Dermis microvascular lymphatic vessel endothelial cell (primary cell): ENCODE measurements around the gene ABHD14A. TPM values are rescaled to one million over a fixed set of nuclear protein-coding genes. Genes with fewer than 3 reads are reported as not detected.

Experiments
- DNase-seq, 2 donors: peaks; one replicate each; pipeline versions ENCODE4 v3.0.0 to v3.0.0-alpha.2; 2010; ENCODE audit warnings: low read depth in 2 of 2
- total RNA-seq: library from RNA; depleted of rRNA; stranded (reverse); fragments of >200 nt; gene quantifications from 2 replicates; pipeline ENCODE4 v1.2.1, GENCODE V29; 2014

Gene ABHD14A
- total RNA-seq, 1 donor from 2014 or later = 4.2 TPM

- DNase-seq = no peak
Measured at GRCh38 chr3:52018319-52019000, 43.6 kb downstream of the ABHD14A start.

- no peak for DNase-seq
Measured at GRCh38 chr3:52019352-52020080, 44.7 kb downstream of the ABHD14A start.

GRCh38 chr3:52020796-52021195 lies 45.9 kb downstream of the ABHD14A start:
- no peak for DNase-seq

GRCh38 chr3:52021489-52022268 lies 46.8 kb downstream of the ABHD14A start:
- DNase-seq = no peak

GRCh38 chr3:52022323-52023100 lies 47.6 kb downstream of the ABHD14A start:
- DNase-seq = peak; percentile 18 to 28

- no peak for DNase-seq
Measured at GRCh38 chr3:52023101-52023770, 48.4 kb downstream of the ABHD14A start.

- no peak for DNase-seq
Measured at GRCh38 chr3:52023860-52024764, 49.2 kb downstream of the ABHD14A start.

- no peak for DNase-seq
Measured at GRCh38 chr3:52024765-52025452, 50.0 kb downstream of the ABHD14A start.

- peak; percentile 58 to 83 for DNase-seq
Measured at GRCh38 chr3:52025453-52025852, 50.6 kb downstream of the ABHD14A start.

GRCh38 chr3:52026041-52026440 lies 51.2 kb downstream of the ABHD14A start:
- no peak for DNase-seq

- no peak for DNase-seq
Measured at GRCh38 chr3:52028572-52028971, 53.7 kb downstream of the ABHD14A start.

GRCh38 chr3:52029053-52029452 lies 54.2 kb downstream of the ABHD14A start:
- no peak for DNase-seq

GRCh38 chr3:52029535-52029934 lies 54.7 kb downstream of the ABHD14A start:
- DNase-seq = no peak

Other genes starting within 250 kb of the ABHD14A start
- gene IQCF6, start 195.8 kb upstream of the ABHD14A start, total RNA-seq = not detected in 2 replicates
- not detected in 2 replicates for gene IQCF2, start 113.4 kb upstream of the ABHD14A start, total RNA-seq
- not detected in 2 replicates for gene IQCF5, start 99.5 kb upstream of the ABHD14A start, total RNA-seq
- gene IQCF1, start 71.7 kb upstream of the ABHD14A start, total RNA-seq = not detected in 2 replicates
- 16.9 and 18.6 TPM in 2 replicates for gene RRP9, start 33.2 kb upstream of the ABHD14A start, total RNA-seq
- gene PARP3, start 32.7 kb upstream of the ABHD14A start, total RNA-seq = 5.6 and 6.7 TPM in 2 replicates
- under 0.01 TPM in 1 of 2 replicates, not detected in the other for gene GPR62, start 19.7 kb upstream of the ABHD14A start, total RNA-seq
- 16.7 and 18.1 TPM in 2 replicates for gene PCBP4, start 7.6 kb upstream of the ABHD14A start, total RNA-seq
- gene ABHD14B, start 1.0 kb upstream of the ABHD14A start, total RNA-seq = 9.5 and 12.8 TPM in 2 replicates
- 19.4 and 23.5 TPM in 2 replicates for gene ACY1, start 8.5 kb downstream of the ABHD14A start, total RNA-seq
- gene RPL29, start 20.8 kb downstream of the ABHD14A start, total RNA-seq = 811 and 952 TPM in 2 replicates
- gene DUSP7, start 81.5 kb downstream of the ABHD14A start, total RNA-seq = 6.9 and 8.7 TPM in 2 replicates
- 6.4 and 12.5 TPM in 2 replicates for gene POC1A, start 179.4 kb downstream of the ABHD14A start, total RNA-seq
- gene ALAS1, start 223.1 kb downstream of the ABHD14A start, total RNA-seq = 43.9 and 46.0 TPM in 2 replicates